ENCODE results near the gene IGFBP3.

GRCh38 chr7:45880433-45880860, 40.6 kb downstream of the IGFBP3 start:
- TF ChIP-seq CTCF (IDR thresholded peaks at IDR 0.05) (no peak), POLR2A (IDR thresholded peaks at IDR 0.05; ENCODE audit: low read depth) (no peak), POLR2AphosphoS5 (IDR thresholded peaks at IDR 0.05) (no peak)

Measured in esophagus muscularis mucosa (tissue), 3 donors.